DND-41 (cell line): ENCODE data around the gene GRK1.

Experiments
- CTCF ChIP-seq: IDR thresholded peaks from 2 replicates; pipeline ENCODE4 v1.5.1; 2012; ENCODE audit warnings: borderline replicate concordance, low read length, moderate library complexity, mild to moderate bottlenecking; ENCODE audit not compliant: poor library complexity, severe bottlenecking; ENCODE audit errors: extremely low read depth
- EZH2 ChIP-seq: IDR thresholded peaks from 3 replicates; pipeline ENCODE4 v1.6.1; 2012; ENCODE audit warnings: borderline replicate concordance, low read depth, mild to moderate bottlenecking, moderate library complexity, low read length, inconsistent platforms; ENCODE audit not compliant: severe bottlenecking

GRCh38 chr13:113756441-113757097, 89.5 kb downstream of the GRK1 start:
- TF ChIP-seq CTCF (no peak), EZH2 (no peak)
